ENCODE results near the gene BOD1.

Gene BOD1

DNA sequence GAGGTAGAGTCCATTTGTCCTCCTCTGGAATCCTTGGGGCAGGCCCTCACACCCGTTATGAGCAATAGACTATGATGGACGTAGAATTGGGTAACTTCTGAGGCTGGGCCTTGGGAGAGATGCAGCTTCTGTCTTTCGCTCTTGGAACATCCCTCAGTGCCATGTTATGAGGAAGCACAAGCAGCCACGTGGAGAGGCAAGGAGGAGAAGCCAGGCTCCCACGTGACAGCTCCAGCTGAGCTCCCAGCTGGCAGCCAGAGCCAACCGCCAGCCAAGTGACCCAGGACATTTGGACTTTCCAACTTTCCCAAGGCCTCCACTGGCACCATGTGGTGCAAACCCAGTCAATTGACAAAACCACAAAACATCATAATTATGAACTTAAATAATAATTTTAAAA lies 43.0 kb upstream of the BOD1 start:
- H3K27ac ChIP-seq = no peak overlapping the region
- no peak for TF ChIP-seq ZFX (IDR thresholded peaks at IDR 0.05)
- TF ChIP-seq, protein P1, sequence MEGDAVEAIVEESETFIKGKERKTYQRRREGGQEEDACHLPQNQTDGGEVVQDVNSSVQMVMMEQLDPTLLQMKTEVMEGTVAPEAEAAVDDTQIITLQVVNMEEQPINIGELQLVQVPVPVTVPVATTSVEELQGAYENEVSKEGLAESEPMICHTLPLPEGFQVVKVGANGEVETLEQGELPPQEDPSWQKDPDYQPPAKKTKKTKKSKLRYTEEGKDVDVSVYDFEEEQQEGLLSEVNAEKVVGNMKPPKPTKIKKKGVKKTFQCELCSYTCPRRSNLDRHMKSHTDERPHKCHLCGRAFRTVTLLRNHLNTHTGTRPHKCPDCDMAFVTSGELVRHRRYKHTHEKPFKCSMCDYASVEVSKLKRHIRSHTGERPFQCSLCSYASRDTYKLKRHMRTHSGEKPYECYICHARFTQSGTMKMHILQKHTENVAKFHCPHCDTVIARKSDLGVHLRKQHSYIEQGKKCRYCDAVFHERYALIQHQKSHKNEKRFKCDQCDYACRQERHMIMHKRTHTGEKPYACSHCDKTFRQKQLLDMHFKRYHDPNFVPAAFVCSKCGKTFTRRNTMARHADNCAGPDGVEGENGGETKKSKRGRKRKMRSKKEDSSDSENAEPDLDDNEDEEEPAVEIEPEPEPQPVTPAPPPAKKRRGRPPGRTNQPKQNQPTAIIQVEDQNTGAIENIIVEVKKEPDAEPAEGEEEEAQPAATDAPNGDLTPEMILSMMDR (conservative IDR thresholded peaks at IDR 0.05) = no peak

- TF ChIP-seq, protein P1 (conservative IDR thresholded peaks at IDR 0.05) = no peak
- TF ChIP-seq ZFX (IDR thresholded peaks at IDR 0.05) = no peak
- H3K27ac ChIP-seq = no peak overlapping the region
These were observed 41.4 kb upstream of the BOD1 start for GRCh38 chr5:173657741-173658356.

- H3K27ac ChIP-seq = no peak overlapping the region
- TF ChIP-seq, protein P1 (conservative IDR thresholded peaks at IDR 0.05) = no peak
These were observed 38.8 kb upstream of the BOD1 start for GRCh38 chr5:173655196-173655797.

GRCh38 chr5:173653822-173654523 lies 37.5 kb upstream of the BOD1 start:
- TF ChIP-seq ZFX (IDR thresholded peaks at IDR 0.05) = no peak
- TF ChIP-seq, protein P1 (conservative IDR thresholded peaks at IDR 0.05) = no peak

GRCh38 chr5:173648308-173648866 lies 31.9 kb upstream of the BOD1 start:
- no peak overlapping the region for H3K27ac ChIP-seq
- TF ChIP-seq ZFX (IDR thresholded peaks at IDR 0.05) = no peak
- TF ChIP-seq, protein P1 (conservative IDR thresholded peaks at IDR 0.05) = no peak

More at GRCh38 chr5:173653822-173654523, 37.5 kb upstream of the BOD1 start:
- no peak overlapping the region for H3K27ac ChIP-seq

- no peak overlapping the region for H3K27ac ChIP-seq
These were observed 30.2 kb upstream of the BOD1 start for GRCh38 chr5:173646692-173647091.

More at GRCh38 chr5:173646692-173647091, 30.2 kb upstream of the BOD1 start:
- TF ChIP-seq ZFX (IDR thresholded peaks at IDR 0.05) = no peak
- TF ChIP-seq, protein P1 (conservative IDR thresholded peaks at IDR 0.05) = no peak

Measured in C4-2B (cell line).